Left renal cortex interstitium (tissue), 4 donors: ENCODE measurements around the gene CEP290. TPM values are rescaled to one million over a fixed set of nuclear protein-coding genes. Genes with fewer than 3 reads are reported as not detected.
"Not testable (repeated sequence)": the region's sequence is repeated elsewhere in the genome, so short reads cannot be mapped to it uniquely, and the experiment has no call there.

Source experiments
- DNase-seq, 4 donors: peaks; one replicate each; pipeline ENCODE4 v3.0.0-alpha.2; 2013; ENCODE audit warnings: low read depth in 4 of 4, low spot score in 2 of 4, missing footprints in 1 of 4
- polyA plus RNA-seq, 4 donors: library from polyadenylated mRNA; unstranded; fragments of 120-200 nt; gene quantifications; one replicate each; pipeline ENCODE4 v1.2.1, GENCODE V29; 2013; ENCODE audit not compliant: insufficient read length in 4 of 4

CEP290 gene
- polyA plus RNA-seq, 4 donors = 22.6 to 31.9 (median 26.3) TPM

DNA sequence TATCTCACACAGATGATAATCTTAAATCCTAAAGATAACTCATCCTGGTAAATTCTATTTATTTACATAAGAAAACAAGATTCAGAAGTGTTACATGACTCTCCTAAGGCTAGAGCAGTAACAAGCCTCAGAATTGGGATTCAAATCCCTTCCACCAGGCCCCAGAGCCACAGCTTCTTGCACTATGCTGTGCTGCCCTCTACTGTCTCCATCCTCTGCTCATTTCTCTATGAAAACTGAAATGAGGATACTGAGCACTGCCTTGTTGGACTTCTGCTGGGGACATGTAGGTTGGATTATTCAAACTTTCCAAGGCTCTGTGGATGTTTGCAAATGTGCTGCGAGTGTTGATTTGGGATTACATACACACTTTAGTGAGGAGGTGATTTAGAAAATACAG, 89.2 kb downstream of the CEP290 start:
- DNase-seq = no peak

DNA sequence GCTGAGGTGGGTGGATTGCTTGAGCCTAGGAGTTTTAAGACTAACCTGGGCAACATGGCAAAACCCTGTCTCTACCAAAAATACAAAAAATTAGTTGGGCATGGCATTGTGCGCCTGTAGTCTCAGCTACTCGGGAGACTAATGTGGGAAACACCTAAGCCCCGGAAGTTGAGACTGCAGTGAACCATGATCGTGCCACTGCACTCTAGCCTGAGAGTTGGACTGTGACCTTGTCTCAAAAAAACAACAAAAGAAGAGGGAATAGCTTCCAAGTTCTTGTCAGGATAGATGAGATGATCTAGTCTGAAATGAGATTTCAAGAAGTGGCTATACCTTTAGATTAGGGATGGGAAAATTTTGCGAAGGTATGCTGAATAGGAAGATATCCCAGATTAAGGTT, 97.9 kb downstream of the CEP290 start:
- DNase-seq = no peak

DNA sequence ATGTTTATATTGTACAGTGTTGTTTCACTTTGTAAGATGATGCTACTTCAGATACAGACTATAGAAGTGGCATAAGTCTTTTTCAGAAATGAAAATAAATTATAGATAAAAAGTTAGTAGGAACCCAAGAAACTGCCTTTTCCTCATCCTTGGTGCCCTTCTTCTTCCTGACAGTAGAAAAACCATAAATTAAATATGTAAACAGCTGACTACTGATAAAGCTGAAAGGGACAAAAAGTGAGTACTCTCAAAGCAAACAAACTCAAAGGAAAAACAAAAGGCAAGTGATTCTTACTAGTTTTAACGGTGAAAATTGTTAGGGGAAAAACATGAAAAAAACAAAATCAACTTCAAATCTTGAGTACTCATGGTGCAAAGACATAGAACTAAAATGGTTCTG, 104.1 kb downstream of the CEP290 start:
- DNase-seq = no peak

- no peak for DNase-seq
Measured at GRCh38 chr12:88036353-88036965, 105.4 kb downstream of the CEP290 start.

DNA sequence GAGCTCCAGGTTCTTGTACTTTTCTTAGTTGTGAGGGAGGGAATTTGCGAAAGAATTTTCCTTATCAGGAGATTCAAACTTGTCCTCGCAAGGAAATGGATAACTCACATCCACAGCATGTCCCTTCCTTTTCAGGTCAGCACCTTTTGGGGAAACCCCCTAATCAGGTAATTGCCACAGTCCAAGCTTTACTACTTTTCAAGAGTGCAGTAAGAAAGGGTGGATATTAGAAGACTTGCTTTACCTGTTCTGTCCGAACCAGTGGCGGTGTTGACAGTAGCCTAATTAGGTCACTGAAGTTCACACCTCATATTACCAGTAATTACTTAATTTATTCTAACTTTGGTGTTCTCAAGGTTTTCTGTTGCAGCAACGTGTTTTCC, 106.0 kb downstream of the CEP290 start:
- no peak for DNase-seq

DNA sequence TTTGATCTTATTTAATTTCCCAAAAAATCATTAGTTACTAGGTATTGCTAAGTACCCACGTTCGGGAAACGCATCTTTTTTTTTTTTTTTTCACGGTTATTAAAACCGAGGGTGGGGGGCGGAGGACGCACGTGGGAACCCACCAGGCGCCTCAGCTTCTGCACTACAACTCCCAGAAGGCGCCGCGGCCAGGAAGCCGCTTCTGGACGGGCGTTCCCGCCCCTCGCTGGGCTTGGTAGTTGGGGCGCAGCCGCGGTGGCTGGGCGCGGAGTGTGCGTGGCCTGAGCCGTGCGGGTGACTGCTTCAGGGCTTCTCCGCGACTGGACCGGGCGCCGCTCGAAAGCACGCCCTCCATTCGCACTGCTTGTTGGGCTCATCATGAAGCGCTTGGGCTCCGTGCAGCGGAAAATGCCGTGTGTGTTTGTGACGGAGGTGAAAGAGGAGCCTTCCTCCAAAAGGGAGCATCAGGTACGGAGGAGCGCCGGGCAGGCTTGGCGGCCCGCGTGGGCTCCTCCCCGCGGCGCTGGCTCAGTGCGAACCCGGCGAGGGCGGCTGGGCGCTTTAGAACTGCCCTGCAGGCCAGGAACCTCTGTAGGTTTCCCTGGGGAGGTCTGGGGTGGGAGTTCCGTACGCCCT, 106.5 kb downstream of the CEP290 start:
- DNase-seq = peak; percentile 59 to 85 (median 70)

DNA sequence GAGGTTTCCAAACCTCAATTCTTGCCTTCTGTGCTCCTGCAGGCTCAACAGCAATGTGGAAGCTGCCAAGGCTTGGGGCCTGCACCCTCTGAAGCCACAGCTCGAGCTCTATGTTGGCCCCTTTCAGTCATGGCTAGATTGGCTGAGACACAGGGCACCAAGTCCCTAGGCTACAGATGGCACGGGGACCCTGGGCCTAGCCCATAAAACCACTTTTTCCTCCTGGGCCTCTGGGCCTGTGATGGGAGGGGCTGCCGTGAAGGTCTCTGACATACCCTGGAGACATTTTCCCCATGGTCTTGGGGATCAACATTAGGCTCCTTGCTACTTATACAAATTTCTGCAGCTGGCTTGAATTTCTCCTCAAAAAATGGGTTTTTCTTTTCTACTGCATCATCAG, 110.7 kb downstream of the CEP290 start:
- DNase-seq = not testable (repeated sequence)

DNA sequence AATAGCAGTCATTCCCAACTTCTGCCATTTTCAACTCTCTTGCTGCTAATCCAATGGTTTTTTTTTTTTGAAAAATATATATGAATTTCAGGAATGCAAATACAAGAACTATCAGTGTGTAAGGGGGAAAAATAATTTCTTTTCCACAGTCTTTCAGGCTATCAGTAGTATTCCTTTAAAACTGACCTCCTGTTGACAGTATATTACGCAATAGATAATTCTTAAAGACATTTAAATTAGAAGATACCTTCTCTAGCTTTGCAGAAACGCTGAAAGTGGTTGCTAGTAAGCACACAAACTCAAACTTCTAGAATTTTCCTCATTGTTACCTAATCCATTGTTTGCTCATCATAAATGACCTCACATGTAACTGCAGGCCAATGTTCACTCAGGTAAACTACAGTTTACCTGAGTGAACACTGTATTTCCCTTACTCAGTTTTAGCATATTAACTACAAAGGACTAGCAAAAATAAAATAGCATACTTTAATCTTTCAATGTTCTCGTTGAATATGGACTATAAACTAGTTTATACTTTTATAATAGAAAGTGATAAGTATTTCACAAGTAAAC, 112.7 kb downstream of the CEP290 start, which contains the start of gene C12orf50:
Gene C12orf50, minus strand, starts transcription at position 309 of the 573 bp plus-strand sequence. CDS start 2,439 bp downstream, outside the sequence.
- no peak for DNase-seq

DNA sequence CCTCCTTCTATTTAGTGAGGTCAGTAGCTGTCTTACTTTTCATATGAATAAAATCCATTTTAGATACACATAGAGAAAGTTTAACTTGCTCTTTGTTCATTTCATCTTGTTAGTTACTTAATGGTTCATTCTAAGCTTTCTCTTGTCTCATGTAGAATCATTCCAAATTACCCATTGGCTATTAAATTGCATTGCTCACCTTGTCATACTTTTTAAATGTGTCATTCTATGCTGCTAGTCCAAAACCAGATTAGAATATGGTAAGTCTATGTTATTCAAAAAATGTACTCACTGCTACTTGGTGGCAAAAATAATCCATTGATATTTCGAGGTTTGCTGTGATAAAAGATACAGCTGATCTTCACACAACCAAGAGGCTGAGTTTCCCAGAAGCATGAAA, 115.7 kb downstream of the CEP290 start:
- no peak for DNase-seq

- no peak for DNase-seq
Measured at GRCh38 chr12:88017964-88018363, 123.9 kb downstream of the CEP290 start.

- DNase-seq = no peak
Measured at GRCh38 chr12:88015825-88016224, 126.1 kb downstream of the CEP290 start.

GRCh38 chr12:88011755-88012154, 130.1 kb downstream of the CEP290 start:
- DNase-seq = no peak

DNA sequence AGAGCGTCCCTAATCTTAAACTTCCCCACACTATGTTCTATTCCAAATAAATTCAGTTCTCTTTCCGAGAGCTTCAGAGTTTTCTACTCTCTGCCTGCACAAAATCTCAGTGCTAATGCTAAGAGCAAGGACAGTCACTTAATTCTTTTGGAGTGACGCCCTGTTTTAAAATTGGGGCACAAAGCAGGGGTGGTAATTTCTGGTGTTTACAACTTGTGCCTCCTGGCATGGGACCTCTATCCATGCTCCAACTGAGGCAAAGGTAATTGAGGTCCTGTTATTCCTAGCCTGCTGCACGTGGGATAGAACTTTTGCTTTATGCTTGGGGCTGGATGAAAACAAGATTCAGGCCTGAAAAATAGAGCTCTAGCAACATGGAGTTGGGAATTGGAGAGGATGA, 135.5 kb downstream of the CEP290 start:
- DNase-seq = no peak

DNA sequence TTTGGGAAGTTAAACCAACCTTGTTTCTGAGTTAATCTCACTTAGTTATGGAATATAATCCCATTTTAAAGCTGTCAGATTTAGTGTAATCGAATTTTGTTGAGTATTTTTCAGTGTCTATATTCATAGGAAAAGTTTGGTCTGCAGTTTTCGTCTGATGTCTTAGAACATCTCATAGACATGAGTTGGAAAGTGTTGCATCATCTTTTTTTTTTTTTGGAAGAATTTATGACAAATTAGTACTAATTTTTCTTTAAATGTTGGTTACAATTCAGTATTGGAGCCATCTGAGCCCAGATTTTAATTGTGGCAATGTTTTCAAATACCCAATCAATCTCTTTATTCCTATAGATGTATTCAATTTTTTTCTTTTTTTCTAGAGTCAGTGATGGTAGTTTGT, 140.6 kb downstream of the CEP290 start:
- no peak for DNase-seq

Other genes starting within 250 kb of the CEP290 start
- under 1 TPM; 0.20 to 0.60 (median 0.43) TPM for gene C12orf50, start 112.7 kb downstream of the CEP290 start, polyA plus RNA-seq
- gene TMTC3, start 219 bp upstream of the CEP290 start, polyA plus RNA-seq = 10 to 100 TPM; 23.5 to 28.0 (median 24.6) TPM